NCI-H226 (cell line): ENCODE results near the gene FABP6.
"Not testable (repeated sequence)": the region's sequence is repeated elsewhere in the genome, so short reads cannot be mapped to it uniquely, and the experiment has no call there.

ENCODE experiments used
- DNase-seq: peaks from one replicate; pipeline ENCODE4 v3.0.0-alpha.2; 2015

The FABP6 gene

GRCh38 chr5:160227012-160227411, 2.3 kb upstream of the FABP6 start:
- DNase-seq, result no peak

DNA sequence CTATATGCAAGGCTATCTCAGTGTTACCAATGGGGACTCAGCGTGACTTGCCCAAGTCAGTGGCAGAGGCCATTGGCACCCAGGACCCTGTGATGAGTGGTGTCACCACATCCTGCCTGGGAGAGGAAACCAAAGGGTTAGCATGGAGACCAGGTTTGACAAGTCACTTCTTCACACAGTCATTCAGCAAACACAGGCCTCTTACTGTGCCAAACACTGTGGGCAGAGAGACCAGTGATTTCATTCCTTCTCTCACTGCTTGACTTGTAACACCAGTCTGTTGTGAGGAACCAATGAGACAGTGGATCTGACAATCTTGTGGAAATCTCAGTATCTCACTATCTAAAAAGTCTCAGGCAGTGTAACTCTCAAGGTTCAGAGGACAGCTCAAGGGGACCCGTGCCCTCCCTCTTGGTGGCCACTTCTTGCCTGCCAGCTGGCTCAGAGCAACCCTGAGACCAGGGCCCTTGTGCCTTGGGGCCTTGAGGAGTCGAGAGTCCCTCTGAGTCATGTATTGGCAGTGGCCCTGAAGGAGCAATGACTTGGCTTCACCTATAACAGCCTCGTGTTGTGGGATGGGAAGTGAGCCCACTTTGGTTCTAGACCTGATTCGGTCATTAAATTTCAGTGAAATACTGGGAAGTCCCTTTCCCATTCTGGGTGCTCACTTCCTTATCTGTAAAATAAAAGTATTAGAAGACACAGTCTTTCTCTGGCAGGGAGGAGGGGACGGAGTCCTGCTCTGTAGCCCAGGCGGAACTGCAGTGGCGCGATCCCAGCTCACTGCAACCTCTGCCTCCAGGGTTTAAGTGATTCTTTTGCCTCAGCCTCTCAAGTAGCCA, 1.6 kb downstream of the FABP6 start:
- peak; percentile 6 for DNase-seq

DNA sequence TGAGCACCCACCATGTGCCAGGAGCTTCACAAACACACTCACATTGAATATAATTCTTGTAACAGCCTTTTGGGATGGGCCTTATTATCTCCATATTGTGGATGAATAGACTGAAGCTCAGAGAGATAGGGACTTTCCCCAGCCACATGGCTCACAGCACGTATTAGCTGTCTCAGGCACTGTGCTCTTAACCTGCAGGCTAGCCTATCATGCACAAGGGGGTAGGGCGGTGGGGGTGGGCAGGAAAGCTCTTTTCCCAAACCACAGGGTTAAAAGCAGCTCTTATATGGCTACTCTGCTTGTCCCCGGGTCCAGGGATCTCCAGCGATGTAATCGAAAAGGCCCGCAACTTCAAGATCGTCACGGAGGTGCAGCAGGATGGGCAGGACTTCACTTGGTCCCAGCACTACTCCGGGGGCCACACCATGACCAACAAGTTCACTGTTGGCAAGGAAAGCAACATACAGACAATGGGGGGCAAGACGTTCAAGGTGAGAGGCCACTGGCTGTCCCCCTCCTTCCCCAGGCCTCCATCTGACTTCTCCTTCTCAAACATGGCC, 2.6 kb downstream of the FABP6 start:
- DNase-seq, result no peak

GRCh38 chr5:160233215-160233614, 3.9 kb downstream of the FABP6 start:
- DNase-seq, result peak; percentile 74

- no peak for DNase-seq
These were observed 6.4 kb downstream of the FABP6 start for GRCh38 chr5:160235731-160236130.

DNA sequence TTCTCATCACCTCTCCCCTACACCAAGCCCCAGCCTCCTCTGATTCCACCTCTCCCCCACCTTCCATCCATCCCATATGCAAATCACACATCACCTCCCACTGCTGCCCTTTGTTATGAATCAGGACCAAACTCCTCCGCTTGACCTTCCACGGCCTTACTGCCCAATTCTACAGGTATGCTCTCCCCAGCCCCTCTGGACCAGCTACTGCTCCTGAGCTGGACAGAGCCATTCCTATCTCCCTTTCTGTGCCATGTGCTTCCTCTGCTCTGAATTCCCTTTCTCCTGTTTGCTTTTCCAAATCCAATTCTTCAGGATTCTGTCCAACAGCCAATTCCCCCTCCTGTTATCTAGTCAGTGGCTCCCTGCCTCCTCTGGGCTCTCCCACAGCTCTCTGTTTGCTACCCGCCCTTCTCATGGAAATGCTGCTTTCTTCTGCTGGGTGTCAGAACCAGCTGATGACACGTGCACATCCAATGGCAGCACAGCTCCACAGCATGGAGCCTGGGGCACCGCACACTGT, 8.3 kb downstream of the FABP6 start:
- no peak for DNase-seq

DNA sequence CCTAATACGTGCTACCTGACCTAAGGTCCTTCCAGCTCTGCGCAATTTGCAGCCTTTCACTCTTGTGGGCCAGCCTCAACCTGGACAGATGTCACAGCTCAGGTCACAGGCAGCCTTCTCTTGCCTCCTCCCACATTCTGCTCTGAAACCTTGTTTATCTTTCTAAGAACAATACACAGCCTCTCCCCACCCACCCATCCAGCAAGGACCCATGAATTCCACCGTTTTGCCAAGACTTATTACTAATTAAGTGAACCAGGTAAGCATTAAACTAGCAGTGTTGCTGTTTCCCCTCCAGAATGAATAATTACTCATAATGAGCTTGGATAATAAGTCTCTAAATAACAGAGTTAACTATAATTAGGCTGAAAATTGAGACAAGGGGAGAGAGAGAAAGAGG, 11.0 kb downstream of the FABP6 start:
- DNase-seq, result no peak

- no peak for DNase-seq
These were observed 12.8 kb downstream of the FABP6 start for GRCh38 chr5:160242145-160242544.

DNA sequence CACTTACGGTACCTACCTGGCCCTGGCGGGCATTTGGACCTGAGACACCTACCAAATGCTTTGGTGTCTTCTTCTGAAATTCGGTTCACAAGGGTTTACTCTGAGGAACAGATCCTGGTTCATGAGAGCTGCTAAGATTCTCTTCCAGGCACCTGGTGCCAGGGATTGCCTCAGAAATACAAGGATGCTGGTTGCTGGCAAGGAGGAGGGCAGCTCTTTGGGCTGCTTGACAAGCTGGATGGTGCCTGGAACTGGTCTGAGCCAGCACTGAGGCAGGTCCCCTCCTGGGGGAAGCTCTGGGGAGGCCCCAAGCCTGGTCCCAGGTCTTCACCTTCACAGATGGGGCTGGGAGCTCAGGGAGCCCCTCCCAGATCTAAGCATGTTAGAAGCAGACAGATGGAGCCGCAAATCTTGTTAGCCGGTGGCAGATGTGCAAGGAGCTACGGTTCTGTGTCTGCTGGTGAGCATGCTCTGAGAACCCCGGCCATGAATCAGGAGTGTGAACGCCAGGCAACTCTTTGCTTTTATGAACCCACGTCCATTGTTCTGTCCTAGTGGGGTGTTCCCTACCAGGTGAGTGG, 16.3 kb downstream of the FABP6 start:
- DNase-seq, result no peak

- not testable (repeated sequence) for DNase-seq
These were observed 20.3 kb downstream of the FABP6 start for GRCh38 chr5:160249570-160249969.

GRCh38 chr5:160250226-160250625, 20.9 kb downstream of the FABP6 start:
- no peak for DNase-seq

DNA sequence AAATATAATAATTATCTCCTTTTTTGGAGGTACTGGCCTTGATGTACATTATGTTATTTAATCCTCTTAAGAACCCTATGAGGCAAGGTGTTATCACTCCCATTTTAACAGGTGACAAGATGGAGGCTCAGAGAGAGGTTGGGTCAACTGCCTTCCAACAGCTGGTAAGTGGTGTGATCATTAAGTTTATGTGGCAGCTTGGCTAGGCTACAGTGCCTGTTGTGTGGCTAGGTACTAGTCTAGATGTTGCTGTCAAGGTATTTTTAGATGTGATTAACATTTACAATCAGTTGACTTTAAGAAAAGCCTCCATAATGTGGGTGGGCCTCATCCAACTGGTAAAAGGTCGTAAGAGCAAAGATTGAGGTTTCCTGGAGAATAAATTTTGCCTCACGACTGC, 21.5 kb downstream of the FABP6 start:
- DNase-seq, result no peak

GRCh38 chr5:160251406-160252155, 22.3 kb downstream of the FABP6 start:
- no peak for DNase-seq

DNA sequence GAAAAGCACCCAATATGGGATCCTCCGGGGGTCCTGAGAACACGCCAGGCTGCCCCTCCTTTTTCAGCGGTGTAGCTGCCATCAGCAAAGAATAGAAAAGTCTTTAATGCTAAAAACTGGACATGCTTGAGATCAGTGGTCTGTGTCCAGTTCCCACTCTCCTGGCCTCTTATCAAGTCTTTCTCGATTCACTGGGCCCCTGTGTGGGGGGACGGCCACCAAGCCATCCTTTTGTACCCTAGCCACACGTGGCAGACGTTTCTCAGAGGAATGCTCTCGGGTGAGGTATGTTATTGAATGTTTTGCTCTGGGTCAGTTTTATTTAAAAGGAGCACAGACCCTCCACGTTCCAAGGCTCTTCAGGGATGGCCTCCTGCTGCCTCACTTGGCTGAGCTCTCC, 23.6 kb downstream of the FABP6 start:
- DNase-seq, result no peak

DNA sequence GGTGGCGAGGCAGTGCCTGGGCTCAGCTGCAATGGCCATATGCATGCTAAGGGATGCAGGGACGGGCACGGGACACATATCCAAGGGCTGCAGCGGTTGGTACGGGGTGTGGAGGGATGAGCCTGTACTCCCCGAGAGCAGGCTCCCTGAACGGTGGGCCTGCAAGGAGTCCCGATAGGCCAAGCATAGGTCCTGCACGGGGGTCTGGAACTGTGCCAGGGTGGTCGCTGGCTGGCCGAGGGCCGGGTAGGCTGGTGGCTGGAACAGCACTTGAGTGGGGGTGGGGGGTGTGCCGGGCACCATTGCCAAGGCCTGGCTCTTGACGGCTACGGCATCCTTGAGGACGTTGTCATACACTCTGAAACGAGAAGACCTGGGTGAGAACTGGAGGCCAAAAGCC, 24.1 kb downstream of the FABP6 start:
- DNase-seq, result no peak

GRCh38 chr5:160254706-160255105, 25.4 kb downstream of the FABP6 start:
- no peak for DNase-seq

GRCh38 chr5:160259341-160259740, 30.0 kb downstream of the FABP6 start:
- no peak for DNase-seq

GRCh38 chr5:160260006-160260775, 30.9 kb downstream of the FABP6 start:
- DNase-seq, result no peak

- peak; percentile 47 for DNase-seq
These were observed 31.8 kb downstream of the FABP6 start for GRCh38 chr5:160260881-160261815.

GRCh38 chr5:160262151-160263074, 33.1 kb downstream of the FABP6 start:
- no peak for DNase-seq
